ENCODE data around the gene SHFL. TPM values are rescaled to one million over a fixed set of nuclear protein-coding genes. Genes with fewer than 3 reads are reported as not detected.

The SHFL gene

DNA sequence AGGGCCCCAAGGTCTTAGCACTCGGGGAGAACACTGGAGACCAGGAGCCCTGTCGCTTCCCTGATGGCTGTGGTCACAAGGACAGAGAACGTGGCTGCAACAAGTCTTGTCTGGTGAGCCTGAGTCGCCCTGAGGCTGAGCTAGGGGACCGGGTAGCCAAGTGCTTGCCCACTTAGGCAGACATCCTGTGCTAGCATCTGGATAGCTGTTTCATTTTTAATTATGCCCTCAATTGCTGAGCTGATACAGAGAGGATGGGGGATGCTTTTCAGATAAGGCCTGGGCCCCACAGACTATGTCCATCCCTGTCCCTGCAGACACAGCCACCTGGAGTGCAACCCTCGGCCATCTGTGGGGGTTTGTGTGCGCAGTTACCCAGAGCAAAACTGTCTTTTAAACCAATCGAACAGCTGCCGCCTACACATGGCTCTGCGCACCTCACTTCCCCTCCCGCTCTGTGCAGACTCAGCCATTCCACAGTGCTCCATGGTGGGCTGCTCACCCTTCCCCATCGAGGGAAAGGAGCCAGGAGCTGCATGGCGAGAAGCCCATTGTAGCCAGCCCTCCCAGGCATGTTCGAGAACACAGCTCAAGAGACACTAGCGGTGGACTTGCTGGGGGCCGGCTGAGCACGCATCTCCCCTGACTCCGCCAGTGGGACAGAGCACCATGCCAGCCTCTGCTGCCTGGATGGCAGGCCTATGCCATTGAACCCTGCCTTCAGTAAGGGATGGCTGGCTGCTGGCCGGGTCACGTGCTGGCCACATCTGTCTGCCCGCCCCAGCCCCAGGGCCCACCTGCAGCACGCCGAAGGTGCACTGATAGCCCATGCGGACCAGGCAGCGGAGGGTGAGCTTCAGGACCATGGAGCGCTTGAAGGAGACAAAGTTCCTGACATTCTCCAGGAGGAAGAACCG, 53.0 kb downstream of the SHFL start:
- H3K4me3 ChIP-seq (ENCODE audit: low read length), result no peak overlapping the region
- H3K27me3 ChIP-seq (ENCODE audit: control insufficient read depth, insufficient read depth, low read length), result no peaks in the 10 kb centered on the region
- H3K4me1 ChIP-seq (ENCODE audit: control insufficient read depth, insufficient read depth, low read length), result no peaks in the 10 kb centered on the region
- H3K9me3 ChIP-seq (replicated peaks; ENCODE audit: low read length), result no peaks in the 10 kb centered on the region
- H3K9ac ChIP-seq (ENCODE audit: low read depth, low read length), result no peak overlapping the region
- peaks cover 87% of the 10 kb centered on the region for H3K36me3 ChIP-seq (ENCODE audit: insufficient read depth, low read length)
- H3K4me2 ChIP-seq (ENCODE audit: low read length), result no peak overlapping the region

- Histone ChIP-seq H3K36me3 (ENCODE audit: insufficient read depth, low read length) (peaks cover 89% of the 10 kb centered on the region), H3K27me3 (ENCODE audit: control insufficient read depth, insufficient read depth, low read length) (no peaks in the 10 kb centered on the region), H3K4me3 (ENCODE audit: low read length) (no peak overlapping the region), H3K9ac (ENCODE audit: low read depth, low read length) (no peak overlapping the region), H3K4me2 (ENCODE audit: low read length) (no peak overlapping the region), H3K9me3 (replicated peaks; ENCODE audit: low read length) (no peaks in the 10 kb centered on the region), H3K4me1 (ENCODE audit: control insufficient read depth, insufficient read depth, low read length) (no peaks in the 10 kb centered on the region)
Observed at GRCh38 chr19:10139952-10140351, 53.8 kb downstream of the SHFL start.

- Histone ChIP-seq H3K27me3 (ENCODE audit: control insufficient read depth, insufficient read depth, low read length) (no peaks in the 10 kb centered on the region), H3K4me3 (ENCODE audit: low read length) (no peak overlapping the region), H3K9me3 (replicated peaks; ENCODE audit: low read length) (no peaks in the 10 kb centered on the region), H3K4me2 (ENCODE audit: low read length) (no peak overlapping the region), H3K4me1 (ENCODE audit: control insufficient read depth, insufficient read depth, low read length) (no peaks in the 10 kb centered on the region), H3K36me3 (ENCODE audit: insufficient read depth, low read length) (peaks cover 92% of the 10 kb centered on the region), H3K9ac (ENCODE audit: low read depth, low read length) (no peak overlapping the region)
Observed at GRCh38 chr19:10141479-10141878, 55.4 kb downstream of the SHFL start.

GRCh38 chr19:10141973-10142372, 55.9 kb downstream of the SHFL start:
- no peak overlapping the region for H3K4me2 ChIP-seq (ENCODE audit: low read length)
- H3K4me3 ChIP-seq (ENCODE audit: low read length), result no peak overlapping the region
- no peak overlapping the region for H3K9ac ChIP-seq (ENCODE audit: low read depth, low read length)
- peaks cover 93% of the 10 kb centered on the region for H3K36me3 ChIP-seq (ENCODE audit: insufficient read depth, low read length)
- H3K4me1 ChIP-seq (ENCODE audit: control insufficient read depth, insufficient read depth, low read length), result no peaks in the 10 kb centered on the region
- H3K27me3 ChIP-seq (ENCODE audit: control insufficient read depth, insufficient read depth, low read length), result no peaks in the 10 kb centered on the region
- no peaks in the 10 kb centered on the region for H3K9me3 ChIP-seq (replicated peaks; ENCODE audit: low read length)

Small RNA genes within 50 kb of the gene (small RNA-seq; reads per million reads assigned to genes)
- gene MIR5589 (not detected), gene SNORD105 (25.9 reads per million, percentile 94 among the genes with 10 or more reads in this experiment), gene SNORD105B (229 reads per million, percentile 98 among the genes with 10 or more reads in this experiment)

Data from skeletal muscle satellite cell (primary cell).